Fibroblast of lung (primary cell): ENCODE measurements around the gene UCN2. TPM values are rescaled to one million over a fixed set of nuclear protein-coding genes. Genes with fewer than 3 reads are reported as not detected.

ENCODE experiments used
- DNase-seq, 2 donors: peaks; one replicate each; pipeline versions ENCODE4 v3.0.0 to v3.0.0-alpha.2; 2010; ENCODE audit warnings: low read depth in 2 of 2
- H2AFZ ChIP-seq: 2 replicates; pipeline ENCODE4 v1.5.1; 2012; ENCODE audit warnings: low read length, control low read depth, inconsistent platforms
- H3K27ac ChIP-seq: 2 replicates; pipeline ENCODE4 v1.5.1; 2011; ENCODE audit warnings: low read length, control low read depth; ENCODE audit not compliant: insufficient read depth
- H3K27me3 ChIP-seq: 2 replicates; pipeline ENCODE4 v1.5.1; 2011; ENCODE audit warnings: mild to moderate bottlenecking, low read length; ENCODE audit not compliant: control insufficient read depth, insufficient read depth
- H3K36me3 ChIP-seq: 2 replicates; pipeline ENCODE4 v1.5.1; 2011; ENCODE audit warnings: low read length; ENCODE audit not compliant: control insufficient read depth, insufficient read depth
- H3K4me1 ChIP-seq: 2 replicates; pipeline ENCODE4 v1.5.1; 2011; ENCODE audit warnings: low read length; ENCODE audit not compliant: control insufficient read depth, insufficient read depth; ENCODE audit errors: extremely low read depth
- H3K4me2 ChIP-seq: 2 replicates; pipeline ENCODE4 v1.5.1; 2011; ENCODE audit warnings: low read length, control low read depth; ENCODE audit not compliant: insufficient read depth; ENCODE audit errors: extremely low read depth
- H3K4me3 ChIP-seq, 4 experiments: fragments of 200-600 bp in 1 of 4; sonication (generic) in 1 of 4; replicated peaks in 1 of 4; 2 replicates each; pipeline ENCODE4 v1.5.1; 2011 to 2016; ENCODE audit warnings: low read length in 4 of 4, low read depth in 3 of 4, mild to moderate bottlenecking in 3 of 4, control low read depth in 2 of 4, inconsistent platforms in 1 of 4, mixed read lengths in 1 of 4; ENCODE audit not compliant: insufficient read depth in 1 of 4; ENCODE audit errors: control extremely low read depth in 1 of 4
- H3K79me2 ChIP-seq: 2 replicates; pipeline ENCODE4 v1.5.1; 2012; ENCODE audit warnings: mild to moderate bottlenecking, low read length, inconsistent platforms; ENCODE audit not compliant: control insufficient read depth, insufficient read depth
- H3K9ac ChIP-seq: 2 replicates; pipeline ENCODE4 v1.5.1; 2011; ENCODE audit warnings: mild to moderate bottlenecking, low read length, control low read depth; ENCODE audit not compliant: insufficient read depth
- H3K9me3 ChIP-seq: 2 replicates; pipeline ENCODE4 v1.5.1; 2012; ENCODE audit warnings: low read depth, low read length; ENCODE audit not compliant: control insufficient read depth, insufficient read depth
- H4K20me1 ChIP-seq: 2 replicates; pipeline ENCODE4 v1.5.1; 2011; ENCODE audit warnings: low read length; ENCODE audit not compliant: control insufficient read depth, insufficient read depth; ENCODE audit errors: extremely low read depth
- EZH2 ChIP-seq: IDR thresholded peaks from 2 replicates; pipeline ENCODE4 v1.5.1; 2012; ENCODE audit warnings: low read length, control low read depth, mild to moderate bottlenecking; ENCODE audit errors: missing control alignments
- polyA plus RNA-seq, 2 donors: library from polyadenylated mRNA; depleted of rRNA in 1 of 2; stranded (reverse) in 1 of 2; unstranded in 1 of 2; fragments of >200 nt; gene quantifications; 2 replicates each; pipeline ENCODE4 v1.2.1, GENCODE V29; 2011 to 2012; ENCODE audit warnings: missing spikeins in 1 of 2
- total RNA-seq: library from RNA; depleted of rRNA; stranded (reverse); fragments of >200 nt; gene quantifications from 2 replicates; pipeline ENCODE4 v1.2.1, GENCODE V29; 2014
- TF ChIP-seq, protein P1 (sequence below), 2 donors: IDR thresholded peaks in 1 of 2; conservative IDR thresholded peaks in 1 of 2; 1 replicate in 1 of 2; 2 replicates in 1 of 2; pipeline ENCODE4 v1.5.1; 2011 to 2012; ENCODE audit warnings: low read length in 2 of 2, control low read depth in 1 of 2, inconsistent platforms in 1 of 2, low read depth in 1 of 2, mild to moderate bottlenecking in 1 of 2

The UCN2 gene
- total and polyA plus RNA-seq, 2 donors (not counting 1 experiment from before 2014, with no cell fraction given): 0.07 to 0.66 TPM

- no peak overlapping the region for H3K4me2 ChIP-seq
Observed at GRCh38 chr3:48592519-48593087, 29.0 kb upstream of the UCN2 start.

GRCh38 chr3:48591886-48592518 is 28.4 kb upstream of the UCN2 start:
- Histone ChIP-seq H3K4me1 (peaks cover 20% of the 10 kb centered on the region), H3K9ac (no peak overlapping the region), H3K36me3 (peaks cover 7% of the 10 kb centered on the region), H3K27ac (no peak overlapping the region), H3K4me2 (no peak overlapping the region), H2AFZ (no peak overlapping the region), H3K9me3 (no peaks in the 10 kb centered on the region), H4K20me1 (no peaks in the 10 kb centered on the region), H3K79me2 (no peaks in the 10 kb centered on the region), H3K4me3 (no peak overlapping the region), H3K27me3 (no peaks in the 10 kb centered on the region)
- no peak for TF ChIP-seq EZH2
- TF ChIP-seq, protein P1, sequence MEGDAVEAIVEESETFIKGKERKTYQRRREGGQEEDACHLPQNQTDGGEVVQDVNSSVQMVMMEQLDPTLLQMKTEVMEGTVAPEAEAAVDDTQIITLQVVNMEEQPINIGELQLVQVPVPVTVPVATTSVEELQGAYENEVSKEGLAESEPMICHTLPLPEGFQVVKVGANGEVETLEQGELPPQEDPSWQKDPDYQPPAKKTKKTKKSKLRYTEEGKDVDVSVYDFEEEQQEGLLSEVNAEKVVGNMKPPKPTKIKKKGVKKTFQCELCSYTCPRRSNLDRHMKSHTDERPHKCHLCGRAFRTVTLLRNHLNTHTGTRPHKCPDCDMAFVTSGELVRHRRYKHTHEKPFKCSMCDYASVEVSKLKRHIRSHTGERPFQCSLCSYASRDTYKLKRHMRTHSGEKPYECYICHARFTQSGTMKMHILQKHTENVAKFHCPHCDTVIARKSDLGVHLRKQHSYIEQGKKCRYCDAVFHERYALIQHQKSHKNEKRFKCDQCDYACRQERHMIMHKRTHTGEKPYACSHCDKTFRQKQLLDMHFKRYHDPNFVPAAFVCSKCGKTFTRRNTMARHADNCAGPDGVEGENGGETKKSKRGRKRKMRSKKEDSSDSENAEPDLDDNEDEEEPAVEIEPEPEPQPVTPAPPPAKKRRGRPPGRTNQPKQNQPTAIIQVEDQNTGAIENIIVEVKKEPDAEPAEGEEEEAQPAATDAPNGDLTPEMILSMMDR (conservative IDR thresholded peaks at IDR 0.05 in 1 of 2, IDR thresholded peaks at IDR 0.05 in 1 of 2; ENCODE audit: low read depth in 1 of 2, low read length in 2 of 2): no peak
- no peak for DNase-seq

More at GRCh38 chr3:48592519-48593087, 29.0 kb upstream of the UCN2 start:
- TF ChIP-seq, protein P1 (conservative IDR thresholded peaks at IDR 0.05 in 1 of 2, IDR thresholded peaks at IDR 0.05 in 1 of 2; ENCODE audit: low read depth in 1 of 2, low read length in 2 of 2): no peak
- no peak for TF ChIP-seq EZH2
- Histone ChIP-seq H2AFZ (no peak overlapping the region), H3K9me3 (no peaks in the 10 kb centered on the region), H3K79me2 (no peaks in the 10 kb centered on the region), H3K4me3 (no peak overlapping the region), H3K9ac (no peak overlapping the region), H3K27me3 (no peaks in the 10 kb centered on the region), H3K27ac (no peak overlapping the region), H3K4me1 (peaks cover 25% of the 10 kb centered on the region), H3K36me3 (peaks cover 8% of the 10 kb centered on the region), H4K20me1 (no peaks in the 10 kb centered on the region)
- no peak for DNase-seq

- Histone ChIP-seq H3K4me2 (no peak overlapping the region), H4K20me1 (no peaks in the 10 kb centered on the region), H3K27me3 (no peaks in the 10 kb centered on the region), H3K4me1 (peaks cover 19% of the 10 kb centered on the region), H2AFZ (no peak overlapping the region), H3K27ac (no peak overlapping the region), H3K36me3 (peaks cover 7% of the 10 kb centered on the region), H3K79me2 (no peaks in the 10 kb centered on the region), H3K4me3 (no peak overlapping the region), H3K9ac (no peak overlapping the region), H3K9me3 (no peaks in the 10 kb centered on the region)
- DNase-seq: no peak
- TF ChIP-seq EZH2: no peak
- TF ChIP-seq, protein P1 (conservative IDR thresholded peaks at IDR 0.05 in 1 of 2, IDR thresholded peaks at IDR 0.05 in 1 of 2; ENCODE audit: low read depth in 1 of 2, low read length in 2 of 2): no peak
Observed at GRCh38 chr3:48591436-48591835, 27.9 kb upstream of the UCN2 start.
